HEK293T (cell line): ENCODE measurements around the gene SPATA31C2.

ENCODE experiments used
- ARNT ChIP-seq: fragments of 450-650 bp; IDR thresholded peaks from 2 replicates; pipeline ENCODE4 v1.6.1; 2017; ENCODE audit warnings: mild to moderate bottlenecking
- BHLHE40 ChIP-seq: fragments of 450-650 bp; IDR thresholded peaks from 2 replicates; pipeline ENCODE4 v1.6.1; 2016; ENCODE audit warnings: mild to moderate bottlenecking, moderate library complexity, borderline replicate concordance
- CTBP1 ChIP-seq: fragments of 450-650 bp; IDR thresholded peaks from 2 replicates; pipeline ENCODE4 v1.6.1; 2016; ENCODE audit warnings: borderline replicate concordance
- ELF4 ChIP-seq: fragments of 450-650 bp; IDR thresholded peaks from 2 replicates; pipeline ENCODE4 v1.6.1; 2017; ENCODE audit warnings: antibody characterized with exemption
- FOXA1 ChIP-seq: fragments of 450-650 bp; IDR thresholded peaks from 2 replicates; pipeline ENCODE4 v1.6.1; 2016; ENCODE audit warnings: mild to moderate bottlenecking
- FOXM1 ChIP-seq: fragments of 450-650 bp; IDR thresholded peaks from 2 replicates; pipeline ENCODE4 v1.6.1; 2017; ENCODE audit warnings: mild to moderate bottlenecking, borderline replicate concordance
- HDGF ChIP-seq: fragments of 450-650 bp; IDR thresholded peaks from 2 replicates; pipeline ENCODE4 v1.6.1; 2017; ENCODE audit warnings: antibody characterized with exemption, borderline replicate concordance
- LEF1 ChIP-seq: fragments of 450-650 bp; IDR thresholded peaks from 2 replicates; pipeline ENCODE4 v1.6.1; 2017; ENCODE audit warnings: mild to moderate bottlenecking, borderline replicate concordance
- SP1 ChIP-seq: fragments of 450-650 bp; IDR thresholded peaks from 2 replicates; pipeline ENCODE4 v1.6.1; 2017
- SUZ12 ChIP-seq: fragments of 450-650 bp; IDR thresholded peaks from 2 replicates; pipeline ENCODE4 v1.6.1; 2016; ENCODE audit warnings: mild to moderate bottlenecking
- TARDBP ChIP-seq: fragments of 450-650 bp; IDR thresholded peaks from 2 replicates; pipeline ENCODE4 v1.6.1; 2016
- TF ChIP-seq, protein P1 (sequence below): fragments of 450-650 bp; IDR thresholded peaks from 2 replicates; pipeline ENCODE4 v1.6.1; 2016

DNA sequence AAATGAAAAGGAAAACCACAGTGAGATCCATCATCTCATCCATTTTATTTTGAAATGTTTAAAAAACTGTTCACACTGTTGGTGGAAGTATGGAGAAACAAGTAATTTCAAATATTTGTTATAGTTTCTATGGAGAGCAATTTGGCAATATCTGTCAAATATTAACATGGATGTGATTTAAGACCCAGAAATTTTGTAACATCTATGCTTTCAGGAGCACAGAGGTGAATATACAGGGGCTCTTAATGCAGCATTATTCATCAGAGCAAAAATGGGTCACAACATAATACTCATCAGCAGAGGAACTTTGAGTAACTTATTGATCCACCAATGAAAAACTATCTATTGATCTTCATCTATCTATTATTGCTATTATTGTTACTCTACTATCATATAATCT is 31.4 kb upstream of the SPATA31C2 start:
- TF ChIP-seq TARDBP, result no peak
- no peak for TF ChIP-seq BHLHE40
- no peak for TF ChIP-seq ELF4
- no peak for TF ChIP-seq SP1
- TF ChIP-seq, protein P1, sequence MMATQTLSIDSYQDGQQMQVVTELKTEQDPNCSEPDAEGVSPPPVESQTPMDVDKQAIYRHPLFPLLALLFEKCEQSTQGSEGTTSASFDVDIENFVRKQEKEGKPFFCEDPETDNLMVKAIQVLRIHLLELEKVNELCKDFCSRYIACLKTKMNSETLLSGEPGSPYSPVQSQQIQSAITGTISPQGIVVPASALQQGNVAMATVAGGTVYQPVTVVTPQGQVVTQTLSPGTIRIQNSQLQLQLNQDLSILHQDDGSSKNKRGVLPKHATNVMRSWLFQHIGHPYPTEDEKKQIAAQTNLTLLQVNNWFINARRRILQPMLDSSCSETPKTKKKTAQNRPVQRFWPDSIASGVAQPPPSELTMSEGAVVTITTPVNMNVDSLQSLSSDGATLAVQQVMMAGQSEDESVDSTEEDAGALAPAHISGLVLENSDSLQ, result no peak
- TF ChIP-seq CTBP1, result no peak
- no peak for TF ChIP-seq ARNT
- TF ChIP-seq HDGF, result no peak
- TF ChIP-seq FOXM1, result no peak
- TF ChIP-seq SUZ12, result no peak
- TF ChIP-seq LEF1, result no peak
- TF ChIP-seq FOXA1, result no peak
